Measurements from ENCODE around the gene SP2.

SP2 gene

GRCh38 chr17:47907932-47908562 is 12.0 kb downstream of the SP2 start:
- H3K4me3 ChIP-seq (ENCODE audit: control insufficient read depth, low read depth, low read length), result no peak overlapping the region
- no peak for TF ChIP-seq CTCF (IDR thresholded peaks at IDR 0.05; ENCODE audit: control insufficient read depth, insufficient read depth, low read depth, low read length, missing control alignments)
- DNase-seq (ENCODE audit: low read depth), result no peak

GRCh38 chr17:47913050-47913449 is 17.0 kb downstream of the SP2 start:
- no peak for DNase-seq (ENCODE audit: low read depth)
- TF ChIP-seq CTCF (IDR thresholded peaks at IDR 0.05; ENCODE audit: control insufficient read depth, insufficient read depth, low read depth, low read length, missing control alignments), result no peak
- no peak overlapping the region for H3K4me3 ChIP-seq (ENCODE audit: control insufficient read depth, low read depth, low read length)

GRCh38 chr17:47914306-47914948 is 18.4 kb downstream of the SP2 start:
- no peak for TF ChIP-seq CTCF (IDR thresholded peaks at IDR 0.05; ENCODE audit: control insufficient read depth, insufficient read depth, low read depth, low read length, missing control alignments)
- no peak for DNase-seq (ENCODE audit: low read depth)
- H3K4me3 ChIP-seq (ENCODE audit: control insufficient read depth, low read depth, low read length), result no peak overlapping the region

- no peak for TF ChIP-seq CTCF (IDR thresholded peaks at IDR 0.05; ENCODE audit: control insufficient read depth, insufficient read depth, low read depth, low read length, missing control alignments)
- DNase-seq (ENCODE audit: low read depth), result no peak
- H3K4me3 ChIP-seq (ENCODE audit: control insufficient read depth, low read depth, low read length), result no peak overlapping the region
These were observed 19.9 kb downstream of the SP2 start for GRCh38 chr17:47915776-47916398.

- no peak for DNase-seq (ENCODE audit: low read depth)
- no peak overlapping the region for H3K4me3 ChIP-seq (ENCODE audit: control insufficient read depth, low read depth, low read length)
- no peak for TF ChIP-seq CTCF (IDR thresholded peaks at IDR 0.05; ENCODE audit: control insufficient read depth, insufficient read depth, low read depth, low read length, missing control alignments)
These were observed 20.6 kb downstream of the SP2 start for GRCh38 chr17:47916489-47917208.

GRCh38 chr17:47917581-47917980 is 21.5 kb downstream of the SP2 start:
- TF ChIP-seq CTCF (IDR thresholded peaks at IDR 0.05; ENCODE audit: control insufficient read depth, insufficient read depth, low read depth, low read length, missing control alignments), result no peak
- no peak overlapping the region for H3K4me3 ChIP-seq (ENCODE audit: control insufficient read depth, low read depth, low read length)
- no peak for DNase-seq (ENCODE audit: low read depth)

Measured in AG09309 (cell line).